ENCODE data around the gene PHIP.

GRCh38 chr6:78936515-78936914 is 141.5 kb downstream of the PHIP start:
- no peak for TF ChIP-seq FOXP2 (optimal IDR thresholded peaks at IDR 0.05; ENCODE audit: borderline replicate concordance, extremely low read depth, extremely low read length, insufficient read depth)
- no peak for TF ChIP-seq SIN3A (IDR thresholded peaks at IDR 0.05; ENCODE audit: borderline replicate concordance, insufficient read depth, low read length)

All from PFSK-1 (cell line).